GM19455 (cell line): ENCODE results near the gene MAN1B1.
A peak's percentile ranks its signal among the peaks of the same experiment; 100 is the strongest.

Experiments used
- ATAC-seq: cut with Tn5 transposase; IDR thresholded peaks from one replicate; pipeline ENCODE4 v1.9.1; 2021; ENCODE audit not compliant: unreplicated experiment

MAN1B1 gene

DNA sequence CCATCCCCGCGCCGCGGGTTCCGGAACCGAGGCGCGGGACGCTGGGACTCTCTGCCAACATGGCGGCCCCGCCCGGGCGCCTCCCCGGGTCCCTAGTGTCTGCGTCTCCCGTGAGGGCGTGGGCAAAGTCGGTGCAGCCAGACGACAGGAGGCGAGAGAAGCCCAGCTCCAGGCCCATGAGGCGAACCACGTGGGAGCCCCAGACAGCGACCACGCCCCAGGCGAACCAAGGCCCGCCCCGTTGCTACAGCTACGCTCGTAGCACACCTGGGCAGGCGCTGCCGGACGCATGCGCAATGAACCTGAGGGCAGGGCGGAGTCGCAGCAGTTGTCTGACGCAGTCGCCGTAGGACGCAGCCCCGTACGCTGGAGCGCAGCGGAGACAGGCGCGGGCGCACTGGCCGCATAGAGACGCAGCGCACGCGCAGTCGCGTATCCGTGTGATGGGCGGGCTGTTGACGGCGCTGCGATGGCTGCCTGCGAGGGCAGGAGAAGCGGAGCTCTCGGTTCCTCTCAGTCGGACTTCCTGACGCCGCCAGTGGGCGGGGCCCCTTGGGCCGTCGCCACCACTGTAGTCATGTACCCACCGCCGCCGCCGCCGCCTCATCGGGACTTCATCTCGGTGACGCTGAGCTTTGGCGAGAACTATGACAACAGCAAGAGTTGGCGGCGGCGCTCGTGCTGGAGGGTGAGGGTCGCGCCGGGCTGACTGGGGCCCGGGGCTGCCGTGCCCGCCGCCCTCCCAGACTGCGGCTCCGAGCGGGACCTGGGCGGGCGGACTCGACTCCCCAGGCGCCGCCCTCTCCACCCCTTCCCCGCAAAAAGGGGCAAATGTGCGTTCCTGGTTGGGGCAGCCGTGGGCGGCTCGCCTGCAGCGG, at the start of gene MAN1B1:
Gene MAN1B1, plus strand, starts transcription at position 455 of the 878 bp plus-strand sequence. Its CDS starts 15 bp downstream, at position 470.
- ATAC-seq: peak; percentile 80

DNA sequence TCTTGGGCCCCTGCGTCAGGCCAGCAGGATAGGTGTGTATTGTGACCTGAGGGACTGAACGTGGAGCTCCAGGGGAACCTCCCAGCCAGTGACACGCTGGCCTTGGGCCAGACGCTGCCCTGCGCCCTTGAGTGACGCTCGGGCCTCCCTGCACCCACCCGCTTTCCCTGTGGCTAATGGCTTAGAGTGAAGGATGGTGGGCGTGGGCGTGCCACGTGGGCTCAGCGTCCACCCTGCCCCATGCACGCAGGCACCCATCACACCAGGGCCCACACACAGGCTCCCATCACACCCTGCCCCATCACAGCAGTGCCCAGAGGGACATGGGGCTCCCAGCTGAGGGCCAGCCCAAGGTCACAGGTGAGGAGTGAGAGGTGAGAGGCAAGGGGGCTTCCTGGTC, 49.8 kb upstream of the MAN1B1 start:
- no peak for ATAC-seq

DNA sequence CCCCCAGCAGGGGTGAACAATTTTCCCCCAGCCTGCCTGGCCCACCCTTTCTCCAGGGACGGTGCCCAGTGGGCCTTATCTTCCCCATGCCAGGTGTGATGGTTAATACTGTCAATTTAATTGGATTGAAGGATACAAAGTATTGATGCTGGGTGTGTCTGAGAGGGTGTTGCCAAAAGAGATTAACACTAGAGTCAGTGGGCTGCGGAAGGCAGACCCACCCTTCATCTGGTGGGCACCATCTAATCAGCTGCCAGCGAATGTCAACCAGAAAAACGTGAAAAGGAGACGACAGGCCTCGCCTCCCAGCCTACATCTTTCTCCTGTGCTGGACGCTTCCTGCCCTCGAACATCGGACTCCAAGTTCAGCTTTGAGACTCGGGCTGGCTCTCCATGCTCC, 49.3 kb upstream of the MAN1B1 start:
- ATAC-seq: no peak

GRCh38 chr9:137038916-137039315, 47.9 kb upstream of the MAN1B1 start:
- no peak for ATAC-seq

DNA sequence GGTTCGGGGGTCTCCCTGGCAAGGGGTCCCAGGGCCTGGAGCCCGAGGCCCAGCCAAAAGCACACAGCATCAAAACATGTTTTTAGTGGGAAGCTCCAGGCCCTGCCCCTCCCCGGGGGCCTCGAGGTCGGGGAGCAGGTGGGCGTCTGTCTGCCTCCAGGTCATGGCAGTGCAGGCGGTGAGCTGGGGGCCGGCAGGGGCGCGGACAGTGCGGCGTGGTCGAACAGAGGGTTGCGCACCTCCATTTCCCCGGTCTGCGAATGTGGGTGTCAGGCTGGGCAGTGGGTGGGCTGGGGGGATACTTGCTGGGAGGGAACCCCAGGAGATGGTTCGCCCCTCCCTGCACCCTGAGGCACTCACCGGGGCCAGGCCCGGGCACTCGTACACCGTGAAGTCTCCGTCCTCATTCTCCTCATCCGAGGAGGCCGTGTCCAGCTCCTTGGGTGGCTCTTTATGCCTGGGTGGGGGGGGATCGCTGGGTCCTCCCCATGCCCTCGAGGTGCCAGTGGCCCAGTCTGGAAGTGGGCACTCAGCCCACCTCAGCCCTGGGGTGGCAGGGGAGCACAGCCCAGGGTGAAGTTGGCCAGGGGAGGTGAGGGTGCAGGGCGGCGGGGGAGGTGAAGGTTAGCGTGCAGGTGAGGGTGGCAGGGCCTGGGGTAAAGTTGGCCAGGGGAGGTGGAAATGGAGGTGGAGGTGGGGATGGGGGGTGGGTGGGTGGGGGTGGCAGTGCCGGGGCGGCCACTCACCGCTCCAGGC, 47.0 kb upstream of the MAN1B1 start:
- ATAC-seq: no peak

GRCh38 chr9:137040568-137040967, 46.2 kb upstream of the MAN1B1 start:
- ATAC-seq: no peak

- ATAC-seq: no peak
Observed at GRCh38 chr9:137041124-137041523, 45.7 kb upstream of the MAN1B1 start.

GRCh38 chr9:137042751-137043727, 43.7 kb upstream of the MAN1B1 start:
- ATAC-seq: no peak

GRCh38 chr9:137044037-137044436, 42.7 kb upstream of the MAN1B1 start:
- ATAC-seq: no peak

GRCh38 chr9:137044502-137045177, 42.1 kb upstream of the MAN1B1 start:
- no peak for ATAC-seq

- no peak for ATAC-seq
Observed at GRCh38 chr9:137045294-137046087, 41.3 kb upstream of the MAN1B1 start.

DNA sequence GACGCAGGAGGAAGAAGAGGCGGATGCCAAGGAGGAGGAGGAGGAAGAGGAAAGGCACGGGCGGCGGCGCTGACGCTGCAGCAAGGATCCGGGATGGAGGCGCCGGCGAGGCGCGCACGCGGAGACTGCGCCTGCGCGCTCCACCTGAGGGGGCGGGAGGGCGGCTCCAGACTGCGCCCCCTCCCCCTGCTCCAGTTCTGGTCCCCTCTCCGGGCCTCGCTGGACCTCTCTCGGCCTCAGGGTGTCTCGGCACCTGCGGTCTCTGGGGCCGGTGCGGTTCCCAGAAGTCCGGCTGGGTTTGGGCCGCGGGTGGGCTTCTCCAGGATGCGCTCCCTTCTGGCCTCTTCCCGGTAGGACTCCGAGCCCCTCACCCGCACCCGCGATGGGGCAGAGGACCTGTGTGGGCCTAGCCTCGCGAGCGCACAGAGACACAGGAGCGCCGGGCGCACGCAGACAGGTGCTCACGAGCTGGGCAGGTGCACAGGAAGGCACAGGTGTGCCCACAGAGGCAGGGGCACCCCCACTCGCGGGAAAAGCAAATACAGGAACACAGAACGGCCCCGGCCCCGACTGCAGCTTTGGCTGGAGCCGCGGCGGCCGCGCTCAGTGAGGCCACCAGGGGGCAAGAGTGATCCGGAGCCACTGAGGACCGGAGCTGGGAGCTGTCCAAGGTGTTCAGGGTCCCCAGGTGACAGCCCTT, 40.5 kb upstream of the MAN1B1 start, which contains the start of gene NPDC1:
Gene NPDC1, minus strand, starts transcription at position 90 of the 700 bp plus-strand sequence. CDS start 188 bp downstream, outside the sequence.
- ATAC-seq: no peak

- ATAC-seq: no peak
Observed at GRCh38 chr9:137048655-137049543, 37.9 kb upstream of the MAN1B1 start.

GRCh38 chr9:137049544-137050449, 37.0 kb upstream of the MAN1B1 start:
- ATAC-seq: no peak

- ATAC-seq: no peak
Observed at GRCh38 chr9:137050570-137050969, 36.2 kb upstream of the MAN1B1 start.

GRCh38 chr9:137051145-137051724, 35.5 kb upstream of the MAN1B1 start:
- ATAC-seq: no peak
